Neural cell (in vitro differentiated cells): ENCODE data around the gene CABCOCO1. TPM values are rescaled to one million over a fixed set of nuclear protein-coding genes. Genes with fewer than 3 reads are reported as not detected.

Source experiments
- H2AFZ ChIP-seq: fragments of 200-600, 300-800 bp; sonication (generic), shearing (Covaris generic); 2 replicates; pipeline ENCODE4 v1.6.0; 2014; ENCODE audit warnings: low read depth, mild to moderate bottlenecking, antibody characterized with exemption, low read length, moderate library complexity
- H3F3A ChIP-seq: fragments of 200-600 bp; shearing (Covaris generic); 2 replicates; pipeline ENCODE4 v1.6.1; 2016; ENCODE audit warnings: mild to moderate bottlenecking, moderate library complexity, mixed read lengths, antibody characterized with exemption, low read length; ENCODE audit not compliant: insufficient read depth, poor library complexity, severe bottlenecking
- H3K27ac ChIP-seq: fragments of 200-600, 300-800 bp; sonication (generic), shearing (Covaris generic); 2 replicates; pipeline ENCODE4 v1.5.1; 2014; ENCODE audit warnings: mild to moderate bottlenecking, low read length, moderate library complexity
- H3K27me3 ChIP-seq: fragments of 300-800, 200-600 bp; sonication (generic), shearing (Covaris generic); 2 replicates; pipeline ENCODE4 v1.6.0; 2014; ENCODE audit warnings: mild to moderate bottlenecking, low read depth, low read length, moderate library complexity; ENCODE audit not compliant: insufficient read depth
- H3K36me3 ChIP-seq: fragments of 300-800, 200-600 bp; sonication (generic), shearing (Covaris generic); 2 replicates; pipeline ENCODE4 v1.5.1; 2014; ENCODE audit warnings: mild to moderate bottlenecking, antibody characterized with exemption, low read length, moderate library complexity; ENCODE audit not compliant: insufficient read depth
- H3K4me2 ChIP-seq: fragments of 300-800, 200-600 bp; sonication (generic), shearing (Covaris generic); 2 replicates; pipeline ENCODE4 v1.6.0; 2014; ENCODE audit warnings: mild to moderate bottlenecking, low read length
- H3K4me3 ChIP-seq: fragments of 300-800, 200-600 bp; sonication (generic), shearing (Covaris generic); 2 replicates; pipeline ENCODE4 v1.5.1; 2014; ENCODE audit warnings: mild to moderate bottlenecking, low read length, moderate library complexity
- H3K79me2 ChIP-seq: fragments of 200-600 bp; shearing (Covaris generic); replicated peaks from 2 replicates; pipeline ENCODE4 v1.6.0; 2014; ENCODE audit warnings: mild to moderate bottlenecking, low read length, moderate library complexity; ENCODE audit not compliant: insufficient read depth
- H3K9ac ChIP-seq: fragments of 300-800, 200-600 bp; sonication (generic), shearing (Covaris generic); 2 replicates; pipeline ENCODE4 v1.6.1; 2016; ENCODE audit warnings: mild to moderate bottlenecking, low read length, mixed read lengths
- H3K9me2 ChIP-seq: fragments of 200-600 bp; shearing (Covaris generic); 2 replicates; pipeline ENCODE4 v1.6.1; 2016; ENCODE audit warnings: mild to moderate bottlenecking, low read length, mixed read lengths; ENCODE audit not compliant: insufficient read depth
- H3K9me3 ChIP-seq: fragments of 200-600, 300-800 bp; sonication (generic), shearing (Covaris generic); 2 replicates; pipeline ENCODE4 v1.6.1; 2016; ENCODE audit warnings: mild to moderate bottlenecking, mixed run types, low read length, moderate library complexity, mixed read lengths
- H4K20me1 ChIP-seq: fragments of 200-600 bp; shearing (Covaris generic); 2 replicates; pipeline ENCODE4 v1.6.1; 2016; ENCODE audit warnings: mild to moderate bottlenecking, mixed run types; ENCODE audit not compliant: insufficient read depth
- CTCF ChIP-seq: fragments of 450-650 bp; IDR thresholded peaks from 2 replicates; pipeline ENCODE4 v1.5.1; 2014; ENCODE audit warnings: antibody characterized with exemption, mild to moderate bottlenecking, moderate library complexity; ENCODE audit not compliant: poor library complexity, severe bottlenecking
- EP300 ChIP-seq: fragments of 450-650 bp; conservative IDR thresholded peaks from 2 replicates; pipeline ENCODE4 v1.6.1; 2014; ENCODE audit warnings: antibody characterized with exemption, mild to moderate bottlenecking, moderate library complexity; ENCODE audit not compliant: poor library complexity, severe bottlenecking
- EZH2 ChIP-seq: fragments of 200-600, 300-800 bp; shearing (Covaris generic), sonication (generic); IDR thresholded peaks from 2 replicates; pipeline ENCODE4 v1.6.1; 2014; ENCODE audit warnings: antibody characterized with exemption, low read length, borderline replicate concordance, mild to moderate bottlenecking; ENCODE audit not compliant: insufficient read depth, poor library complexity, severe bottlenecking
- MXI1 ChIP-seq: fragments of 450-650 bp; conservative IDR thresholded peaks from 2 replicates; pipeline ENCODE4 v1.6.1; 2014; ENCODE audit warnings: antibody characterized with exemption, mild to moderate bottlenecking; ENCODE audit not compliant: poor library complexity, severe bottlenecking
- POLR2AphosphoS5 ChIP-seq: IDR thresholded peaks from 2 replicates; pipeline ENCODE4 v1.6.1; 2012
- RAD21 ChIP-seq: fragments of 450-650 bp; conservative IDR thresholded peaks from 2 replicates; pipeline ENCODE4 v1.6.1; 2014; ENCODE audit warnings: antibody characterized with exemption, mild to moderate bottlenecking, moderate library complexity
- REST ChIP-seq: IDR thresholded peaks from 2 replicates; pipeline ENCODE4 v1.6.1; 2012; ENCODE audit warnings: borderline replicate concordance
- polyA plus RNA-seq: library from polyadenylated mRNA; depleted of rRNA; stranded (reverse); fragments of >200 nt; gene quantifications from 2 replicates; pipeline ENCODE4 v1.2.3, GENCODE V29; 2014

Gene CABCOCO1
- polyA plus RNA-seq, 1 donor from 2014 or later, result 0.31 TPM

DNA sequence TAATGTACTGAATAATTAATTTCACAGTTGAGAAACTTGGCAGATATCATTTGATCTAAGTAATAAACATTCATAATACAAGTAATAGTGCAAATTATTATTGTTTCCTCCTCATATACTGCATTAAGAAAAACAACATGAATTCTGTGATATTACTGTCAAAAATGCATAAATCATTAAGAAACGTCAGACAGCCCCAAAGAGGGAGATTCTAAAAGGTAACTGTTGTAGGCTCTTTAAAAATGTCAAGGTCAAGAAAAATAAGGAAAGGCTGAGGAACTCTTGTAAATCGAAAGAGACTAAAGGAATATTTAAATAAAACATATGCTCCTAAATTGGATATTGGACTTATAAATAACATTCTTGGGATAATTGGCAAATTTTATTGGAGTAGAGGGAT, 67.9 kb downstream of the CABCOCO1 start:
- Histone ChIP-seq H3K9me3 (no peaks in the 10 kb centered on the region), H3F3A (no peaks in the 10 kb centered on the region), H2AFZ (no peak overlapping the region), H3K79me2 (no peaks in the 10 kb centered on the region), H3K9me2 (no peaks in the 10 kb centered on the region), H3K4me2 (no peak overlapping the region), H3K9ac (no peak overlapping the region), H3K27ac (no peak overlapping the region), H4K20me1 (no peaks in the 10 kb centered on the region), H3K36me3 (no peaks in the 10 kb centered on the region), H3K27me3 (no peaks in the 10 kb centered on the region), H3K4me3 (no peak overlapping the region)
- TF ChIP-seq EZH2 (no peak), CTCF (no peak), RAD21 (no peak), POLR2AphosphoS5 (no peak), REST (no peak), MXI1 (no peak)

DNA sequence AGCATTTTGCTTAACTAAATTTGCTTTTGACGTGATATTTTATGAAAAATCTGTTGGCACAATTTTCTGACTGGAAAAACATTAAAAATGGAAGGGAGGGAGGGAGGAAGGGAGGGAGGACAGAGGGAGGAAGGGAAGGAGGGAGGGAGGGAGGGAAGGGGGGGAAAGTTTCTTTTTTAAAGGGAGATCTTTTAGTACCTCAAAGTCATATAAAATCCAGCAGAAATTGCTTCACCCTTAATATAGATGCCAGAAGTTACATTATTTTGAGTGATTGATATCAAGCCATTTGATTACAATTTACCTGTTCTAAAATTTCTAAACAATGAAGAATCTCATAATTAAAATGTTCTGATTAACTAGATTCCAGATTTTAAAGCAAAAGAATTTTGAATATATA, 68.9 kb downstream of the CABCOCO1 start:
- Histone ChIP-seq H3K36me3 (no peaks in the 10 kb centered on the region), H3K4me3 (no peak overlapping the region), H3K9me2 (no peaks in the 10 kb centered on the region), H4K20me1 (no peaks in the 10 kb centered on the region), H2AFZ (no peak overlapping the region), H3K9ac (no peak overlapping the region), H3K27me3 (no peaks in the 10 kb centered on the region), H3K79me2 (no peaks in the 10 kb centered on the region), H3K27ac (no peak overlapping the region), H3K4me2 (no peak overlapping the region), H3K9me3 (no peaks in the 10 kb centered on the region), H3F3A (no peaks in the 10 kb centered on the region)
- TF ChIP-seq POLR2AphosphoS5, result no peak

GRCh38 chr10:61732629-61733278, 70.0 kb downstream of the CABCOCO1 start:
- Histone ChIP-seq H3K4me3 (no peak overlapping the region), H3K27ac (no peak overlapping the region), H3F3A (no peaks in the 10 kb centered on the region), H3K27me3 (no peaks in the 10 kb centered on the region), H4K20me1 (no peaks in the 10 kb centered on the region), H3K9ac (no peak overlapping the region), H2AFZ (no peak overlapping the region), H3K9me3 (no peaks in the 10 kb centered on the region), H3K4me2 (no peak overlapping the region), H3K9me2 (no peaks in the 10 kb centered on the region), H3K79me2 (no peaks in the 10 kb centered on the region), H3K36me3 (no peaks in the 10 kb centered on the region)
- TF ChIP-seq REST, result no peak
- TF ChIP-seq EP300, result no peak
